GM21367 (cell line): ENCODE results near the gene REPIN1.

ENCODE experiments used
- ATAC-seq: cut with Tn5 transposase; IDR thresholded peaks from one replicate; pipeline ENCODE4 v1.9.1; 2021; ENCODE audit not compliant: unreplicated experiment

Gene REPIN1

GRCh38 chr7:150359622-150360362, 8.8 kb upstream of the REPIN1 start:
- no peak for ATAC-seq

GRCh38 chr7:150360363-150361058, 8.1 kb upstream of the REPIN1 start:
- no peak for ATAC-seq

GRCh38 chr7:150361402-150361801, 7.2 kb upstream of the REPIN1 start:
- ATAC-seq = no peak

GRCh38 chr7:150361807-150362621, 6.6 kb upstream of the REPIN1 start:
- ATAC-seq = no peak

DNA sequence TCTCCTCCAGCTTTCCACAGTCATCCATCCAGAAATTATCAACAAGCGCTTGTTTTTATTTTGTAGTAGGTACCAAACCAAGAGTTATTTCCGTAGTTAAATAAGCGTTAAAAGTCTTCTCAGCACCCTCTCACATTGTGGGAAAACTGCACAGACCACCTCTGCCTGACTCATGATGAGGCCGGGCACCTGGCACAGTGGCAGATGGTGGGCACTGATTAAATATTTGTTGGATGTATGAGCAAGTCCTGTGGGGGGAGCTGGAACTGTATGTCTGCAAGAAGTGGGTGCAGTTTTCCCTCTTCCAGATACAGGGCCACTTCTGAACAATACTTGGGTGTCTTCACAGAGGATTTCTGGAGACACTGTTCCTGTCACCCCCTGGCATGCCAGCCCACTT, 5.3 kb upstream of the REPIN1 start:
- ATAC-seq = no peak

DNA sequence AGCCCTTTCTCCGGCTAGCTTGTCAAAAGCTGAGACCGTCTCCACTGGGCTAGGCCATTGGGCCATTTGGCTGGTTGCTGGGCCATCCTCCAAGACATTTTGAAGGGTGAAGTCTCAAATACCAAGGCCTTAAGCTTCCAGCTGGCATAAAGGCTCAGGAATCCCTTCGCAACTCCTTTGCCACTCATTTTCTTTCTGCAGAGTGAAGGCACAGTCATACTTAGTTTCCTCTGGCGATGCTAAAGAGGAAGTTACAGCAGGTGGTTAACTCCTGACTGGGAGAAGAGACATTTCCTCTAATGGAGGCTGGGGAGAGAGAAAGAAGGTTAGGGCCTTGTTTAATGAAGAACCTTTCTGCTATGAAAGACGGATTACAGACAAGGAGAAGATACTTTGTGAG, 4.8 kb upstream of the REPIN1 start:
- no peak for ATAC-seq

DNA sequence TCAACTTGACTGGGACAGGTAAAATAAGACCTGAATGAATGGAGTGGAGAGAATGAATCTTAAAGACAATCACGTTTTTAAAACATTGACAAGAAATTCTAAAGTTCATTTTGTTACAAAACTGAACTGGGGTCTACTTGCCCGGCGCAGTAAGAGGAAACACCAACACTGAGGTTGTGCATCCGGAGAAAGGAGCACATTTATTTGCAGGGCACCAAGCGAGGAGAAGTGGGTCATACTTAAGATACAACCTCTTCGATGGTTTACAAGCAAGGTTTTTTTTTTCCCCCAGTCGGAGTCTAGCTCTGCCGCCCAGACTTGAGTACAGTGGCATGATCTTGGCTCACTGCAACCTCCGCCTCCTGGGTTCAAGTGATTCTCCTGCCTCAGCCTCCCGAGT, 3.4 kb upstream of the REPIN1 start:
- ATAC-seq = no peak

DNA sequence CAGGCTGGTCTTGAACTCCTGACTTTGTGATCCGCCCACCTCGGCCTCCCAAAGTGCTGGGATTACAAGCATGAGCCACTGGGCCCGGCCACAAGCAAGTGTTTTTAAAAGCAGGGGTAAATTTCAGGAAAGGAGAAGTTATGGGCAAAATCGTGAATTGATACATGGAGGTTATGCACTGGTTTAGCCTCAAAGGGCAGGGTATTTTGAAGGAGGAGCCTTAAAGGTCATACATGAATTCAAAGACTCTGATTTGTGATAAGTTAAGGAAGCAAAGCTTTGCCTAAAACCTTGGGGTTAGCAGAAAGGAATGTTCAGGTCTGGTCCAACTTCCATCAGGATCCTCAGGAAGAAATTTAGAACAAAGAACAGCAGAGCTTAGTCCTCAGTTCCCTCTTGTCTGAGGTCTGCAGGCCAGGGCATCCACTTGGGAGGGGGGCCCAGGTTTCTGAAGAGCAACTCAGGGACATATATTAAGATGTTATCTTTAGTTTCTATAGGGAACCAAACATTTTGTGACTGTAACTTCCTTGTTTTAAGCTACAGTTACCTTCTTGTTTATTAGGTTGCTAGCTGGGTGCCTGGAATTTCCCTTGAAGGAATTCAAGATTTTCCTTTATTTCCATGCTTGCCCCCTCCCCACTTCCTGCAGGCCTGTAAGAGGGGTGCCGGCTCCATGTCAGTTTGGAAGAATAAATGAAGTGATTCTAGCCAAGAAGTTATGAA, 2.8 kb upstream of the REPIN1 start:
- ATAC-seq = no peak

GRCh38 chr7:150367677-150368095, 936 bp upstream of the REPIN1 start:
- no peak for ATAC-seq

DNA sequence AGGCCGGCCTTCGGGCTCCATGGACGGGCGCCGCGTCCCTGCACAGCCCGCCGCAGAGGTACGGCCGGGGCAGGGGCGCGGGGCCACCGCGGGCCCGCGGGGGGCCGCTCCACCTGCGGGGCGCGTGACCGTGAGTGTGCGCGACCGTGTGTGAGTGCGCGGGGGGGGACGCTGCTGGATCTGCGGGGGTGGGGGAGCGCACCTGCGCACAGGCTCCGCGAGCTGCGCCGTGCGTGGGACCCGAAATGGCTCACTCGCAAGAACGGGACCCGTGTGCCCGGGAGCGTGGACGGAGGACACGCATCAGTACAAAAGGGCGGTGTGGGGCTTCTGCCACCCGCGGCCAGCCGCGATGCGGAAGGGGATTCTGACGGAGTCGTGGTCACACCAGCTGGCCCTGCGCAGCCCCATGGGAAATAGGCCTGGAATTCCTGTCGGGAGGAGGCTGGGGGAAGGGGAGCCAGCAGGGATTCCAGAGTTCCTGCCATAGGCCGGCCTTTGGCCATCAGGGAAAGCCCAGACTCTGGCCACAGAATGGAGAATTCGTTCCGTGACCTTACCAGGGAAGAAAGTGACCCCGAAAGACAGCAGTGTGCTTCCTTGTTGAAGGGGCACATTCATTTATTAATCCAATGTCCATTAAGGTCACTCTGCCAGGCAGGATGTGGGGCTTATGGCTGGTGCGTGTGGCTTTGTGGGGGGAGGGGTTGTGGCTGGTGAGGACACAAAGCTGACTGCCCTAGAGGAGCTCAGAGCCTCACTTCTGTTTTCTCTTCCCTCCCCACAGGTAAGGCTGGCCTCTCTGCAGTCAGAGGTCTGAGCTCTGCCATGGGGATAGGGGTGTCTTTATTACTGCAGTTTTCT, 494 bp downstream of the REPIN1 start:
- peak; percentile 38 for ATAC-seq

GRCh38 chr7:150369748-150370501, 1.3 kb downstream of the REPIN1 start:
- peak; percentile 1 for ATAC-seq

GRCh38 chr7:150370612-150371071, 2.0 kb downstream of the REPIN1 start:
- ATAC-seq = no peak

- no peak for ATAC-seq
Measured at GRCh38 chr7:150371131-150371995, 2.7 kb downstream of the REPIN1 start.

DNA sequence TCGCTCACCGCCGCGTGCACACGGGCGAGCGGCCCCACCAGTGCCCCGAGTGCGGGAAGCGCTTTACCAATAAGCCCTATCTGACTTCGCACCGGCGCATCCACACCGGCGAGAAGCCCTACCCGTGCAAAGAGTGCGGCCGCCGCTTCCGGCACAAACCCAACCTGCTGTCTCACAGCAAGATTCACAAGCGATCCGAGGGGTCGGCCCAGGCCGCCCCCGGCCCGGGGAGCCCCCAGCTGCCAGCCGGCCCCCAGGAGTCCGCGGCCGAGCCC, 3.3 kb downstream of the REPIN1 start:
- ATAC-seq = no peak

- ATAC-seq = no peak
Measured at GRCh38 chr7:150372271-150373048, 3.8 kb downstream of the REPIN1 start.

DNA sequence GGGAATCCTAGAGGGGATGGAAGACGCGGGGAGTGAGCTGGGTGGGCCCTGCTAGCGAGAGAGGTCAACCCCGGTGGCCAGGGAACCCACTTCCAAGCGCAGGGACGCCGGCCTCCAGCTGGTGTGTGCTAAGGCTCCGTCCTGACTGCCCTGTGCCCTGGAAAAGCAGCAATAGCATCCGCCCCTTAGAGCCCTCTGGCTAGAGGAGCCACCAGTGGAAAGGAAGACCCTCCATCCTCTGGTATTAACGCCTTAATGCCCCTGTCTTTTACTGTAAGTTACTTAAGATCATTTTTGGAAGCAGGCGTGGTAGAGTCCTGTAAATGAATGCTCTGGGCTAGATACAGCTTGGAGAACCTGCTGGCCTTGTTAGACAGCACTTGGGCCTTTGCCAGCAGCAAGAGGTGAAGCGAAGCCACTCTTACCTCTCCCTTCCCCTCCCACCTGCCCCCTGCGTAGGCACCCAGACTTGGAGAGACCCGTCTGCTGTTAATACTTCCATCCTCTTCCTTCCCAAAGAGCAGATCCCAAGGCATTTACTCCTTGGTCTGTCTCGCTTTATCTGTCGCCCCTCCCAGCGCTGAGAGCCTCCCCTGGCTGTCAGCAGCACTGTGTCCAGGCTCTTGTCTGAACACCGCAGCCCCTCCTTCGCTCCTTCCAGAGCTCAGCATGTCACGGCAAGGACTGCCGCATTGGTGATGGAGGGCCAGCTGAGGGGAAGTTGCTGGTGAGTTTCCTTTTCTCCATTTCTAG, 4.6 kb downstream of the REPIN1 start:
- ATAC-seq = no peak

GRCh38 chr7:150374026-150374425, 5.4 kb downstream of the REPIN1 start:
- ATAC-seq = no peak
